ENCODE data around the gene G3BP1.

GRCh38 chr5:151786468-151786867 is 14.7 kb downstream of the G3BP1 start:
- TF ChIP-seq EGR1 (IDR thresholded peaks at IDR 0.05; ENCODE audit: low read depth in 2 of 2), result no peak
- no peak for TF ChIP-seq CTCF (IDR thresholded peaks at IDR 0.05; ENCODE audit: low read depth, low read length, missing input control)
- TF ChIP-seq REST (IDR thresholded peaks at IDR 0.05), result no peak
- TF ChIP-seq MAX (IDR thresholded peaks at IDR 0.05), result no peak
- no peak for TF ChIP-seq YY1 (IDR thresholded peaks at IDR 0.05)
- TF ChIP-seq TAF1 (conservative IDR thresholded peaks at IDR 0.05), result no peak
- TF ChIP-seq JUND (IDR thresholded peaks at IDR 0.05), result no peak
- TF ChIP-seq RAD21 (IDR thresholded peaks at IDR 0.05), result no peak
- TF ChIP-seq ATF3 (IDR thresholded peaks at IDR 0.05), result no peak
- no peak for TF ChIP-seq SP1 (IDR thresholded peaks at IDR 0.05)
- TF ChIP-seq NR2F2 (IDR thresholded peaks at IDR 0.05), result no peak
